AG04449 (cell line): ENCODE measurements around the gene NBEAL1.
"Not testable (repeated sequence)": the region's sequence is repeated elsewhere in the genome, so short reads cannot be mapped to it uniquely, and the experiment has no call there.

Source experiments
- CTCF ChIA-PET: fragments of 350-600 bp; formaldehyde crosslinking; extraction: SDS; loops from one replicate; lab custom pipeline; 2021; ENCODE audit warnings: antibody characterized with exemption; lab: Yijun Ruan, JAX
- POLR2A ChIA-PET: fragments of 400-600, 350-600 bp; formaldehyde crosslinking; extraction: SDS; loops from one replicate; lab custom pipeline; 2020; ENCODE audit warnings: antibody characterized with exemption, inconsistent platforms; lab: Yijun Ruan, JAX
- DNase-seq: peaks from one replicate; pipeline ENCODE4 v3.0.0-alpha.2; 2010; ENCODE audit warnings: low read depth, low spot score
- H3K4me3 ChIP-seq: 2 replicates; pipeline ENCODE4 v1.5.1; 2011; ENCODE audit warnings: low read depth, mild to moderate bottlenecking, control low read depth, low read length
- TF ChIP-seq, protein P1 (sequence below): IDR thresholded peaks from one replicate; pipeline ENCODE4 v1.5.1; 2011; ENCODE audit warnings: mild to moderate bottlenecking, moderate library complexity, low read length, control low read depth, inconsistent platforms; ENCODE audit not compliant: insufficient read depth; ENCODE audit errors: missing control alignments

Gene NBEAL1

DNA sequence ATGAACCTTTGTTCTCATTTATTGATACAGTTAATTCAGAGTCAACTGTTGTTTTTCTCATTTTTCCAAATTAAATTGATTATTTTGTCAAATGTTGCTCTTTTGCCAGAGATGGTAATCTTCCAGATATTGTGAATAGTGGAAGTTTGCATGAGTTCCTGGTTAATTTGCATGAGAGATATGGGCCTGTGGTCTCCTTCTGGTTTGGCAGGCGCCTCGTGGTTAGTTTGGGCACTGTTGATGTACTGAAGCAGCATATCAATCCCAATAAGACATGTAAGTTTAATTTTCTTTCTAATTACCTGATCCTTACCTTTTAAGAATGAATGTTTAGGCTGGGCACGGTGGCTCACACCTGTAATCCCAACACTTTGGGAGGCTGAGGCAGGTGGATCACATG, 232.0 kb downstream of the NBEAL1 start:
- POLR2A ChIA-PET: no interaction called here

DNA sequence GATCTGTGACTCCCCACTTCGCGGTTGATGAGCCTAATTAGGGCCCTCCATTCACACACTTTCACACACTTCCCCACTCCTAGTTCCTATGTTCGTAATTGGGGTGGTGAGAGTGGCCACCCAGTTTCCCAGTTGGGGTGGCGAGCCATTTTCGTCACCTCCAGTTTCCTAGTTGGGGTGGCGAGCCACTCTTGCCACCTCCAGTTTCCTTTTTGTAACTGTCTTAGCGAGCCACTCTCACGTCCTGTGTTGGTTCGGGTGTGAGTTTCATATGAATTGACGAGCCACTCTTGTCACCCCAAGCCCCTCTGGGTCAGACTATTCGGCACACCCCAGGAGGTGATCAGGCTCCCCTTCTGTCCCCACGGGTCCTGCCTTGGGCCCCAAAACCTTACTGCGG, 238.1 kb downstream of the NBEAL1 start:
- CTCF ChIA-PET: no interaction called here
- no peak for DNase-seq
- POLR2A ChIA-PET: no interaction called here
- no peak overlapping the region for H3K4me3 ChIP-seq
- TF ChIP-seq, protein P1, sequence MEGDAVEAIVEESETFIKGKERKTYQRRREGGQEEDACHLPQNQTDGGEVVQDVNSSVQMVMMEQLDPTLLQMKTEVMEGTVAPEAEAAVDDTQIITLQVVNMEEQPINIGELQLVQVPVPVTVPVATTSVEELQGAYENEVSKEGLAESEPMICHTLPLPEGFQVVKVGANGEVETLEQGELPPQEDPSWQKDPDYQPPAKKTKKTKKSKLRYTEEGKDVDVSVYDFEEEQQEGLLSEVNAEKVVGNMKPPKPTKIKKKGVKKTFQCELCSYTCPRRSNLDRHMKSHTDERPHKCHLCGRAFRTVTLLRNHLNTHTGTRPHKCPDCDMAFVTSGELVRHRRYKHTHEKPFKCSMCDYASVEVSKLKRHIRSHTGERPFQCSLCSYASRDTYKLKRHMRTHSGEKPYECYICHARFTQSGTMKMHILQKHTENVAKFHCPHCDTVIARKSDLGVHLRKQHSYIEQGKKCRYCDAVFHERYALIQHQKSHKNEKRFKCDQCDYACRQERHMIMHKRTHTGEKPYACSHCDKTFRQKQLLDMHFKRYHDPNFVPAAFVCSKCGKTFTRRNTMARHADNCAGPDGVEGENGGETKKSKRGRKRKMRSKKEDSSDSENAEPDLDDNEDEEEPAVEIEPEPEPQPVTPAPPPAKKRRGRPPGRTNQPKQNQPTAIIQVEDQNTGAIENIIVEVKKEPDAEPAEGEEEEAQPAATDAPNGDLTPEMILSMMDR: no peak

More for the DNA sequence above, 232.0 kb downstream of the NBEAL1 start:
- TF ChIP-seq, protein P1: no peak
- DNase-seq: no peak
- H3K4me3 ChIP-seq: no peak overlapping the region
- CTCF ChIA-PET: no interaction called here

DNA sequence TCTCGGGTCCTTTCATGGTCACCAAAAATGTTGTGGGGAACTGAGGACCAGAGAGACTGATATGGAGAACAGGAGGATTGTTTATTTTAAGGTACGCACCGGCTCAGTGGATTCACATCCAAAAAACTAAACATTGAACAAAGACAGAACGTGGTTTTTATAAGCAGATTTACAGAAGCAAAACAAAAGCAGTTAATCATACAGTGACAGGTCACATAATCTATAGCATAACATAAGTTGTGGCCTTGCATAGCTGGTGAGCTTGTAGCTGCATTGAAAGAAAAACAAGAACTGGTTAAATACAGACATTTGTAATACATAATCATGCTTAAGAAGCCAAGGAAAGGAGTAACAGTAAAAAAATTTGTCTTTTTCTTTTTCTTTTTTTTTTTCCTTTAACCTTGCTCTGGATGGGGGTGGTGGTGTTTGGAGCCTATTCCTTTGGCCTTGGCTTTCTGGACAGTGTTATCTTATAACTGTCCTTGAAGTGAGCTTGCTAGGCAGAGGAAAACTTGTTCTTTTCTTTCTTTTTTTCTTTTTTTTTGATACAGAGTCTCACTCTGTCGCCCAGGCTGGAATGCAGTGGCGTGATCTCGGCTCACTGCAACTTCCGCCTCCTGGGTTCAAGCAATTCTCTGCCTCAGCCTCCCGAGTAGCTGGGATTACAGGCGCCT, 238.9 kb downstream of the NBEAL1 start:
- H3K4me3 ChIP-seq, CTCF ChIA-PET, POLR2A ChIA-PET, DNase-seq: not testable (repeated sequence)

DNA sequence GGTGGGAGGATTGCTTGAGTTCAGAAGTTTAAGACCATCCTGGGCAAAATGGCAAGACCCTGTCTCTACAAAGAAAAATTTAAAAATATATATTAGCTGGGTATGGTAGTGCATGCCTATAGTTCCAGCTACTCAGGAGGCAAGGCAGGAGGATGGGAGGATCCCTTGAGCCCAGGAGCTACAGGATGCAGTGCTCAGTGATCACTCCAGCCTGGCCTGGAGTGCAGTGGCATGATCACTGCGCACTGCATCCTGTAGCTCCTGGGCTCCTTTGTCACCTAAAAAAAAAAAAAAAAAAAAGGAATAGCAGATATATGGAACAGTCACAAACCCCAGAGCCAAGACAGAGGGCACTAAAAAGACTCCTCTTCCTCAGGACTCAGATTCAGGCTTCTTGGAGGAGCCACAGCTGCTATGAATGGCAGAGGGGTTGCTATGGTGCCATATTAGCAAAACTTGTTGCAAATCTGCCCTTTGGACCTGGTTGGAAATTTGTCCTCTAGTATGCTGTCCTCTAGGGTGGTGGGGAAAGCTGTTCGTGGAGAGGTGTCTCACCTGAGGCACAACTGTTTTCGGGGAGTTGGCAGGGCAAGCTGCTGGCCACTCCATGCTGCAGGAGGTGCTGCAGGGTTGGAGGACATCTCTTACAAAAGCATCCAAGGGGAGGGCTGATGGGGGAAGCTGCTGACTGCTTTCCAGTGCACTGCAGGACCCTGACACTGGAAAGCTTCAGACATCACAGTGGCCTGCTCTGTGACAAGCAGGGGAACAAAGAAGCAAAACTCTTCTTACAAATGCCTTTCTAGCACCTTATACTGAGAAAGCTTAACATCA, 246.9 kb downstream of the NBEAL1 start:
- no peak overlapping the region for H3K4me3 ChIP-seq
- TF ChIP-seq, protein P1: no peak
- ChIA-PET POLR2A (no interaction called here), CTCF (no interaction called here)
- DNase-seq: no peak
